IMR-90 (cell line): Measurements from ENCODE around the gene NPFFR1. TPM values are rescaled to one million over a fixed set of nuclear protein-coding genes. Genes with fewer than 3 reads are reported as not detected.

Experiments used
- ATAC-seq: fragments of 200-7000 bp; cut with Tn5 transposase; 2 replicates; pipeline ENCODE4 v1.9.1; 2020; ENCODE audit warnings: low read depth, mild to moderate bottlenecking, moderate library complexity
- BruUV-seq: library from RNA; stranded (reverse); fragments of 400-500 nt; replicated peaks from 2 replicates; lab custom pipeline; 2021; lab: Mats Ljungman, UMichigan
- CTCF ChIA-PET: fragments of 300-600 bp; formaldehyde crosslinking; extraction: SDS; loops from one replicate; lab custom pipeline; 2021; ENCODE audit warnings: antibody characterized with exemption; lab: Yijun Ruan, JAX
- POLR2A ChIA-PET: fragments of 300-600 bp; sonication (Branson Sonifier 250); formaldehyde crosslinking; loops from one replicate; lab custom pipeline; 2022; ENCODE audit warnings: antibody characterized with exemption; ENCODE audit not compliant: unreplicated experiment; lab: Charles Lee
- DNase-seq: peaks from one replicate; pipeline ENCODE4 v3.0.0; 2013
- H2AFZ ChIP-seq: replicated peaks from 2 replicates; pipeline ENCODE3; 2013; ENCODE audit warnings: low read length, mild to moderate bottlenecking; ENCODE audit not compliant: poor library complexity
- H2AK5ac ChIP-seq: 2 replicates; pipeline ENCODE4 v1.6.1; 2013; ENCODE audit warnings: low read depth, low read length, inconsistent platforms
- H2AK9ac ChIP-seq: replicated peaks from 2 replicates; pipeline ENCODE3; 2013; ENCODE audit warnings: mild to moderate bottlenecking, low read depth, low read length, moderate library complexity; ENCODE audit not compliant: poor library complexity
- H2BK120ac ChIP-seq: 2 replicates; pipeline ENCODE4 v1.6.1; 2013; ENCODE audit warnings: low read depth, low read length, inconsistent platforms
- H2BK15ac ChIP-seq: 3 replicates; pipeline ENCODE4 v1.6.1; 2013; ENCODE audit warnings: low read depth, low read length, inconsistent platforms
- H2BK20ac ChIP-seq: 2 replicates; pipeline ENCODE4 v1.6.1; 2013; ENCODE audit warnings: low read depth, mild to moderate bottlenecking, inconsistent platforms, low read length, moderate library complexity
- H2BK5ac ChIP-seq: 2 replicates; pipeline ENCODE4 v1.6.1; 2013; ENCODE audit warnings: mild to moderate bottlenecking, low read depth, low read length, inconsistent platforms; ENCODE audit not compliant: poor library complexity, severe bottlenecking
- H3K14ac ChIP-seq: replicated peaks from 2 replicates; pipeline ENCODE4 v1.6.1; 2013; ENCODE audit warnings: low read depth, low read length, inconsistent platforms
- H3K18ac ChIP-seq: 2 replicates; pipeline ENCODE4 v1.6.1; 2013; ENCODE audit warnings: low read depth, low read length, control low read depth
- H3K23ac ChIP-seq: 2 replicates; pipeline ENCODE4 v1.6.1; 2013; ENCODE audit warnings: low read depth, low read length, inconsistent platforms
- H3K27ac ChIP-seq: 2 replicates; pipeline ENCODE4 v1.5.1; 2013; ENCODE audit warnings: mild to moderate bottlenecking, control low read depth, low read length; ENCODE audit not compliant: insufficient read depth
- H3K27me3 ChIP-seq: 2 replicates; pipeline ENCODE4 v1.6.1; 2013; ENCODE audit warnings: low read length; ENCODE audit not compliant: control insufficient read depth, insufficient read depth
- H3K36me3 ChIP-seq: 2 replicates; pipeline ENCODE4 v1.6.1; 2013; ENCODE audit warnings: low read length, mixed read lengths; ENCODE audit not compliant: control insufficient read depth, insufficient read depth
- H3K4ac ChIP-seq: 2 replicates; pipeline ENCODE4 v1.6.1; 2013; ENCODE audit warnings: low read depth, low read length, inconsistent platforms
- H3K4me1 ChIP-seq: 2 replicates; pipeline ENCODE4 v1.6.1; 2013; ENCODE audit warnings: low read length, mixed read lengths; ENCODE audit not compliant: control insufficient read depth, insufficient read depth
- H3K4me2 ChIP-seq: 2 replicates; pipeline ENCODE4 v1.6.1; 2013; ENCODE audit warnings: low read depth, mild to moderate bottlenecking, control low read depth, low read length, moderate library complexity
- H3K4me3 ChIP-seq: 2 replicates; pipeline ENCODE4 v1.5.1; 2013; ENCODE audit warnings: low read depth, mild to moderate bottlenecking, control low read depth, low read length, moderate library complexity; ENCODE audit not compliant: insufficient read depth
- H3K56ac ChIP-seq: 2 replicates; pipeline ENCODE4 v1.6.1; 2013; ENCODE audit warnings: low read length, inconsistent platforms; ENCODE audit not compliant: insufficient read depth; ENCODE audit errors: extremely low read depth
- H3K79me1 ChIP-seq, 2 experiments: 2 replicates each; pipeline ENCODE4 v1.6.1; 2013; ENCODE audit warnings: low read length in 2 of 2, inconsistent platforms in 1 of 2, low read depth in 1 of 2
- H3K9ac ChIP-seq: 2 replicates; pipeline ENCODE4 v1.6.1; 2013; ENCODE audit warnings: low read depth, low read length, control low read depth
- H3K9me1 ChIP-seq: 2 replicates; pipeline ENCODE4 v1.6.1; 2013; ENCODE audit warnings: low read length, inconsistent platforms; ENCODE audit not compliant: insufficient read depth
- H3K9me3 ChIP-seq: 2 replicates; pipeline ENCODE4 v1.6.1; 2013; ENCODE audit warnings: low read length; ENCODE audit not compliant: control insufficient read depth, insufficient read depth
- H4K20me1 ChIP-seq: 2 replicates; pipeline ENCODE4 v1.6.1; 2013; ENCODE audit warnings: low read length, inconsistent platforms; ENCODE audit not compliant: insufficient read depth
- H4K5ac ChIP-seq: 2 replicates; pipeline ENCODE4 v1.6.1; 2013; ENCODE audit warnings: mild to moderate bottlenecking, low read depth, low read length, control low read depth
- H4K8ac ChIP-seq, 2 experiments: 2 replicates each; pipeline ENCODE4 v1.6.1; 2013; ENCODE audit warnings: low read depth in 2 of 2, low read length in 2 of 2, control low read depth in 1 of 2, inconsistent platforms in 1 of 2
- H4K91ac ChIP-seq: 2 replicates; pipeline ENCODE4 v1.6.1; 2013; ENCODE audit warnings: low read depth, low read length, inconsistent platforms; ENCODE audit not compliant: insufficient read depth
- BHLHE40 ChIP-seq: fragments of 150-350 bp; IDR thresholded peaks from 2 replicates; pipeline ENCODE4 v1.6.1; 2016; ENCODE audit warnings: mild to moderate bottlenecking, low read depth, low read length
- FOS ChIP-seq: fragments of 150-350 bp; IDR thresholded peaks from 2 replicates; pipeline ENCODE4 v1.6.1; 2016; ENCODE audit warnings: low read depth, low read length
- MAZ ChIP-seq: IDR thresholded peaks from 2 replicates; pipeline ENCODE4 v1.6.1; 2012; ENCODE audit warnings: low read depth, mild to moderate bottlenecking, low read length, improper control_type of control experiment, moderate library complexity, borderline replicate concordance
- MXI1 ChIP-seq: IDR thresholded peaks from 2 replicates; pipeline ENCODE4 v1.6.1; 2012; ENCODE audit warnings: low read depth, mild to moderate bottlenecking, low read length, moderate library complexity, borderline replicate concordance
- NFE2L2 ChIP-seq: fragments of 150-350 bp; IDR thresholded peaks from 2 replicates; pipeline ENCODE4 v1.6.1; 2016; ENCODE audit warnings: low read depth, mild to moderate bottlenecking, low read length
- RAD21 ChIP-seq: IDR thresholded peaks from 2 replicates; pipeline ENCODE4 v1.6.1; 2012; ENCODE audit warnings: low read length, improper control_type of control experiment
- WGBS, 2 experiments: methylation state at CpG; one replicate each; pipeline versions ENCODE4 v1.1.5 to v1.1.7; 2013; ENCODE audit warnings: missing lambda C conversion rate in 2 of 2; ENCODE audit not compliant: insufficient read length in 1 of 2; ENCODE audit errors: extremely low coverage in 2 of 2; 5-methylcytosine and 5-hydroxymethylcytosine counted together
- dilution Hi-C: fragments of 300-500 bp; cut with HindIII; formaldehyde crosslinking; loops from one replicate; pipeline ENCODE4 v1.14.3; 2018; ENCODE audit warnings: low sequenced_read_pairs; ENCODE audit not compliant: unreplicated experiment
- in situ Hi-C: fragments of 300-500 bp; cut with MboI; formaldehyde crosslinking; loops from 3 replicates; pipeline ENCODE4 v1.14.3; 2019; ENCODE audit warnings: low sequenced_read_pairs, inconsistent platforms, mixed read lengths
- intact Hi-C: fragments of 100-400 bp; cut with micrococcal nuclease; formaldehyde crosslinking; loops from 2 replicates; pipeline ENCODE4 v1.10.0; 2022
- polyA plus RNA-seq, 3 experiments: library from polyadenylated mRNA; depleted of rRNA; stranded (reverse); fragments of >200 nt; gene quantifications; 2 replicates each; pipeline ENCODE4 v1.2.3, GENCODE V29; 2012; ENCODE audit warnings: low replicate concordance in 1 of 3
- total RNA-seq: library from RNA; depleted of rRNA; stranded (reverse); fragments of >200 nt; gene quantifications from 2 replicates; pipeline ENCODE4 v1.2.3, GENCODE V29; 2012
- TF ChIP-seq, protein P1 (sequence below): fragments of 150-350 bp; IDR thresholded peaks from 2 replicates; pipeline ENCODE4 v1.6.1; 2017; ENCODE audit warnings: mild to moderate bottlenecking, antibody characterized with exemption, low read length, low read depth
- TF ChIP-seq, protein P2 (sequence below): fragments of 150-350 bp; IDR thresholded peaks from 2 replicates; pipeline ENCODE4 v1.6.1; 2016; ENCODE audit warnings: low read depth, mild to moderate bottlenecking, low read length, moderate library complexity, borderline replicate concordance

The NPFFR1 gene
- total and polyA plus RNA-seq, 2 of the 4 experiments (the other 2 are of a cell fraction): not detected

GRCh38 chr10:70324951-70325781 lies 41.4 kb upstream of the NPFFR1 start:
- dilution Hi-C loops: no loop called here
- Histone ChIP-seq H2AFZ (no peak overlapping the region), H4K5ac (no peak overlapping the region), H2AK9ac (no peak overlapping the region), H3K4ac (0 out of 2 replicates have a peak overlapping the region, but pooled peaks have one; percentile 9), H3K18ac (no peak overlapping the region), H2BK120ac (no peak overlapping the region), H3K36me3 (no peaks in the 10 kb centered on the region), H3K27me3 (no peaks in the 10 kb centered on the region), H2BK20ac (no peak overlapping the region), H2AK5ac (peak overlapping the region; percentile 5; the same call in 1 of the 2 replicates), H3K14ac (no peak overlapping the region), H3K4me3 (no peak overlapping the region), H2BK5ac (no peak overlapping the region), H3K27ac (no peak overlapping the region), H3K4me1 (no peaks in the 10 kb centered on the region), H4K8ac (no peak overlapping the region), H3K9me1 (0 out of 2 replicates have a peak, but pooled peaks cover 6% of the 10 kb centered on the region), H3K4me2 (no peak overlapping the region), H4K91ac (no peak overlapping the region), H2BK15ac (no peak overlapping the region), H3K56ac (no peak overlapping the region), H3K79me1 (no peaks in the 10 kb centered on the region), H3K9me3 (no peaks in the 10 kb centered on the region), H3K9ac (no peak overlapping the region), H4K20me1 (0 out of 2 replicates have a peak, but pooled peaks cover 3% of the 10 kb centered on the region), H3K23ac (no peak overlapping the region)
- BruUV-seq: no TSS peak
- CTCF ChIA-PET: no interaction called here
- 100% methylated on average over 2 of the region's 10 CpGs; no CpG with 5 or more reads in 1 of the 2 experiments for WGBS, 2 experiments
- ATAC-seq: no peak
- intact Hi-C loops: no loop called here
- no peak for TF ChIP-seq FOS
- no peak for TF ChIP-seq BHLHE40
- no peak for TF ChIP-seq MXI1
- TF ChIP-seq RAD21: no peak
- TF ChIP-seq MAZ: no peak
- TF ChIP-seq, protein P1, sequence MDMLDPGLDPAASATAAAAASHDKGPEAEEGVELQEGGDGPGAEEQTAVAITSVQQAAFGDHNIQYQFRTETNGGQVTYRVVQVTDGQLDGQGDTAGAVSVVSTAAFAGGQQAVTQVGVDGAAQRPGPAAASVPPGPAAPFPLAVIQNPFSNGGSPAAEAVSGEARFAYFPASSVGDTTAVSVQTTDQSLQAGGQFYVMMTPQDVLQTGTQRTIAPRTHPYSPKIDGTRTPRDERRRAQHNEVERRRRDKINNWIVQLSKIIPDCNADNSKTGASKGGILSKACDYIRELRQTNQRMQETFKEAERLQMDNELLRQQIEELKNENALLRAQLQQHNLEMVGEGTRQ: no peak
- TF ChIP-seq, protein P2, sequence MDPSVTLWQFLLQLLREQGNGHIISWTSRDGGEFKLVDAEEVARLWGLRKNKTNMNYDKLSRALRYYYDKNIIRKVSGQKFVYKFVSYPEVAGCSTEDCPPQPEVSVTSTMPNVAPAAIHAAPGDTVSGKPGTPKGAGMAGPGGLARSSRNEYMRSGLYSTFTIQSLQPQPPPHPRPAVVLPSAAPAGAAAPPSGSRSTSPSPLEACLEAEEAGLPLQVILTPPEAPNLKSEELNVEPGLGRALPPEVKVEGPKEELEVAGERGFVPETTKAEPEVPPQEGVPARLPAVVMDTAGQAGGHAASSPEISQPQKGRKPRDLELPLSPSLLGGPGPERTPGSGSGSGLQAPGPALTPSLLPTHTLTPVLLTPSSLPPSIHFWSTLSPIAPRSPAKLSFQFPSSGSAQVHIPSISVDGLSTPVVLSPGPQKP: no peak
- no peak for TF ChIP-seq NFE2L2
- in situ Hi-C loops: no loop called here
- no peak for DNase-seq
- POLR2A ChIA-PET: no interaction called here
